Neural progenitor cell (in vitro differentiated cells): ENCODE results near the gene CEACAM3.

Experiments used
- EZH2phosphoT487 ChIP-seq: fragments of 200-600 bp; sonication (generic); IDR thresholded peaks from 2 replicates; pipeline ENCODE4 v1.6.1; 2017; ENCODE audit warnings: antibody characterized with exemption
- TF ChIP-seq, protein P1 (sequence below): fragments of 200-600 bp; sonication (generic); IDR thresholded peaks from 2 replicates; pipeline ENCODE4 v1.5.1; 2017; ENCODE audit warnings: antibody characterized with exemption, mild to moderate bottlenecking

DNA sequence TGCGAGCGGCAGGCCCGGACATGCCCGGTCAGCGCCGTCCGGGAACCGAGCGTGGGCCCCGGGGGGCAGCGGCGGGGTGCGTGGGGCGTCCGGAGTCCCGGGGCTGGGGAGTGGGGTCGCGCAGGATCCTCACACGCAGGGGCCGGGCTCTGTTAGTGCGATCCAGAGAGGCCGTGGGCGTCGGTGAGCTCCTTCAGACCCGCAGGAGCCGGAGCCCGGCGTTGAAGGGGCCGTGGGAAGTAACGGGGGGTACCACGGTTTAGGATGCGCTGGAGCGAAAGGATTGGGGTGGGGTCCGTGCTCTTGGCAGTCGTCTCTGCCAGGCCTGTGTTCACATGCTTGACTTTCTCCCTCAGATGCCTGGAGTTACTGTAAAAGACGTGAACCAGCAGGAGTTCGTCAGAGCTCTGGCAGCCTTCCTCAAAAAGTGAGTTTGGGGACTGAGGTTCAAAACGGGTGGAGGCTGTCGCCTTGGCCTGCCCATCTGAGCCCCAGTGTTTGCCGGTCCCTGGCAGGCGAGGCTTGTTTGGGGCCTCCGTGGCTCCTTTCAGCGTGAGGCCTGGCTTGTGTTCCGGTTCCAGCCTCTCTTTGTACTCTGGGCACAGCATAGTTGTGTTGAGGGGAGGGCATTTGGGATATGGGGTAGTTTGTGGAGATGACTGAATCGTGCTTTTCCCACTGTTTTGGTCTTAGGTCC is 64.2 kb downstream of the CEACAM3 start:
- no peak for TF ChIP-seq EZH2phosphoT487
- TF ChIP-seq, protein P1, sequence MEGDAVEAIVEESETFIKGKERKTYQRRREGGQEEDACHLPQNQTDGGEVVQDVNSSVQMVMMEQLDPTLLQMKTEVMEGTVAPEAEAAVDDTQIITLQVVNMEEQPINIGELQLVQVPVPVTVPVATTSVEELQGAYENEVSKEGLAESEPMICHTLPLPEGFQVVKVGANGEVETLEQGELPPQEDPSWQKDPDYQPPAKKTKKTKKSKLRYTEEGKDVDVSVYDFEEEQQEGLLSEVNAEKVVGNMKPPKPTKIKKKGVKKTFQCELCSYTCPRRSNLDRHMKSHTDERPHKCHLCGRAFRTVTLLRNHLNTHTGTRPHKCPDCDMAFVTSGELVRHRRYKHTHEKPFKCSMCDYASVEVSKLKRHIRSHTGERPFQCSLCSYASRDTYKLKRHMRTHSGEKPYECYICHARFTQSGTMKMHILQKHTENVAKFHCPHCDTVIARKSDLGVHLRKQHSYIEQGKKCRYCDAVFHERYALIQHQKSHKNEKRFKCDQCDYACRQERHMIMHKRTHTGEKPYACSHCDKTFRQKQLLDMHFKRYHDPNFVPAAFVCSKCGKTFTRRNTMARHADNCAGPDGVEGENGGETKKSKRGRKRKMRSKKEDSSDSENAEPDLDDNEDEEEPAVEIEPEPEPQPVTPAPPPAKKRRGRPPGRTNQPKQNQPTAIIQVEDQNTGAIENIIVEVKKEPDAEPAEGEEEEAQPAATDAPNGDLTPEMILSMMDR: no peak
